Fibroblast of lung (primary cell): ENCODE measurements around the gene CHD9.

Source experiments
- CTCF ChIP-seq, 2 donors: IDR thresholded peaks in 1 of 2; conservative IDR thresholded peaks in 1 of 2; 1 replicate in 1 of 2; 2 replicates in 1 of 2; pipeline ENCODE4 v1.5.1; 2011 to 2012; ENCODE audit warnings: low read length in 2 of 2, control low read depth in 1 of 2, inconsistent platforms in 1 of 2, low read depth in 1 of 2, mild to moderate bottlenecking in 1 of 2
- EZH2 ChIP-seq: IDR thresholded peaks from 2 replicates; pipeline ENCODE4 v1.5.1; 2012; ENCODE audit warnings: low read length, control low read depth, mild to moderate bottlenecking; ENCODE audit errors: missing control alignments

- TF ChIP-seq CTCF (conservative IDR thresholded peaks at IDR 0.05 in 1 of 2, IDR thresholded peaks at IDR 0.05 in 1 of 2; ENCODE audit: low read depth in 1 of 2, low read length in 2 of 2) (no peak), EZH2 (no peak)
Observed at GRCh38 chr16:53297477-53297876, 242.7 kb downstream of the CHD9 start.
